Stimulated activated CD8-positive, alpha-beta memory T cell treated with anti-CD3 and anti-CD28 coated beads, Interleukin-4, amount 100 ng/mL, for 4 hours (primary cell): ENCODE measurements around the gene DUSP10.

Source experiments
- DNase-seq, 2 donors: peaks; one replicate each; pipeline ENCODE4 v3.0.0-alpha.2; 2020; ENCODE audit warnings: low read depth in 2 of 2, low spot score in 1 of 2

Gene DUSP10

DNA sequence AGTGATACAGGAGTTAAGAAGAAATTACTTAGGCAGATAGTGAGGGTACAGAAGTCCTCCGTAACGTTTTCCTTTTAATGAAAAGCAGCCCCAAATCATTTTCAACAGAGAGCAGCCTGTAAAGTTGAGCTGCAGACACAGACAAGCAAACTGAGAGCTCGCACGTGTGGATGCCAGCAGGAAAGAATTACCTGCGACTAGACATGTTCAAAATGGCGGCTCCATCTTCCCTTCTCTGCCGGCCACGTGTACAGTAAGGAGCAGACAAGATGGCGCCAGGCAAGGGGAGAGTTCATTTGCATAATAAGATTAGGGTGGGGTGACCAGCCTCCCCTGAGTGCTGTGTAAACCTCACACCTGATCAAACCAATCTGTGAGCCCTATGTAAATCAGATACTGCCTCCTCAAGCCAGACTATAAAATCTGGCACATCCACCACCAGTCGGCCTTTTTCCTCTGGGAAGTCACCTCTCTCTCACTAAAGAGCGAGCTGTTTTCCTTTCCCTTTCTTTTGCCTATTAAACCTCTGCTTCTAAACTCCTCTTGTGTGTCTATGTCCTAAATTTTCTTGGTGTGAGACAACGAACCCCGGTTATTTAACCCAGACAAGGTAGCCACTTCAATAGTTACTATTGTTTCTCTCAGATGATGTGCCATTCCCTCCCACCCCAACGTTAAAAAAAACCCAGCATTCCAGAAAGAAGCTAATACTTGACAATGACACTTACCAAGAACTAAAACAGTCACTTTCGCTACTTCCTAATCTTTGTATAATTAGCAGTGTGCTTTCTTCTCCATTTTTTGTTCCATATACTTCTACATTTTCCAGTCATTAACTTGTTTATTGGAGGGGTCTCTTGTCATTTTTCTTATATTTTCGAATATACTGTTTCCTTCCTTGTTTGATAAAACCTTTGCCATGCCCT is 27.4 kb downstream of the DUSP10 start:
- no peak for DNase-seq

DNA sequence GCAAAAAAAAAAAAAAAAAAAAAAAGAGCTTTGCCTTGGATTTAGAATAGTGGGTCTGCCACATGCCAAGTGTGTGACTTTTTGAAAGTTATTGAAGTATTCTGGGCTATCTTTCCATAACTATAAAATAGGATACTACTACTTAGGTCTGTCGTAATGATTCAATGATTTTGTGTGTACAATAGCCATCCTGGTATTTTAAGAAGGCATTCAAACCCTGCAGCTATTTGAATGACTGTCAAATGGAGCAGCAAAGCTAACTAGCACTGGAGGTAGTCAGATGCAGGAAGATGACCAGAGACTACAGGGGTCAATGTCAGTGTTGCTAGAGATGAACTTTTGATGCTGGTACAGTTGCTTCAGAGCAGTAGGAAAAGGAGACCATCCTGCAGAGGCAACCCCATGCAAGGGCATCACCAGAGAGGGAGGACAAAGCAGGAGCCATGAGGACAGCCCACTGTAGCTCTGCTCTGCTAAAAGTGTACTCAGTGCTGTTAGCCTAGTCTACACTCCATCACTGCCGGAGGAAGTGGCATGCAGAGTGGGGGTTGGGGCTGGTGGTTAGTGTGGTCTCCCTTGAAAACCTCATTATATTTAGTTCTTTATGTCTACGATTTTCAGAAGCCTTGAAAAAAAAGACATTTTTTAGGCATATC is 29.0 kb downstream of the DUSP10 start:
- peak; percentile 57 to 72 for DNase-seq

DNA sequence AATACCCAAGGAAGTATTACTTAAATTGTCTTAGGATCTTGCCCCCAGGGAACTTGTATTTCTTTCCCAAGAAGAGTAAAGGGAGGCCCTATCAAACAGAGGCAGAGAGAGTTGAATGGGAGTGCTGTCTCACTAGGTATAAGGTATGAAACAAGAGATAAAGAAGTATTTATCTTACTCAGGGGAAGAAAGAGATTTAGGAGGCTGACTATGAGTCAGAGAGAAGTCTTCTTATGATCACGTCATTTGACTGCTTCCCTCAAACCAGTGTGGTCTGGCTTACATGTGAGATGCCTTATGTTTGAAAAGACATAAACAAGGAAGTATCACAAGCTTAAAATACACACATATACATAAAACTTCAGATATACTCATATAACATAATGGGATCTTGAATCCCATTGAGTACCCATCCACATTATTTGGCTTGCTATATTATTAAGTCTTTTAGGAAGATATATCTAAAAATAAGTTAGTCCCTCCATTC is 29.6 kb downstream of the DUSP10 start:
- DNase-seq: no peak

DNA sequence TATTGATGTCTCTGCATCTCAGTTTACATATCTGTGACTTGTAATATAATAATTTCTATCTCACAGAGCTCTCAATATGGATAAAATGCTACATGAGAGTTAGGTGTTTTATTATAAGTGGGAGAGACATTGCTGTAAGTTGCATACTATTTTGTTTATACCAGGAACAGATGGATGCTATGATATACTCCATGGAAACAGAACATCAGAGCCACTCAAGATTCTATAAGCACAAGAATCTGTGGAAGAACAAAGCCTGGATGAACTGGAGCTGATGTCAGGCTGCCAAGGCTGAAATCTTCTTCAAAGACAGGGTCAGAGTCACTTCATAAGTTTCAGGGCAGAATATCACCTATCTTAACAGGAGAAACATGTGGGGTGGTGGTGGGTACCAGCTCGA is 30.2 kb downstream of the DUSP10 start:
- no peak for DNase-seq

DNA sequence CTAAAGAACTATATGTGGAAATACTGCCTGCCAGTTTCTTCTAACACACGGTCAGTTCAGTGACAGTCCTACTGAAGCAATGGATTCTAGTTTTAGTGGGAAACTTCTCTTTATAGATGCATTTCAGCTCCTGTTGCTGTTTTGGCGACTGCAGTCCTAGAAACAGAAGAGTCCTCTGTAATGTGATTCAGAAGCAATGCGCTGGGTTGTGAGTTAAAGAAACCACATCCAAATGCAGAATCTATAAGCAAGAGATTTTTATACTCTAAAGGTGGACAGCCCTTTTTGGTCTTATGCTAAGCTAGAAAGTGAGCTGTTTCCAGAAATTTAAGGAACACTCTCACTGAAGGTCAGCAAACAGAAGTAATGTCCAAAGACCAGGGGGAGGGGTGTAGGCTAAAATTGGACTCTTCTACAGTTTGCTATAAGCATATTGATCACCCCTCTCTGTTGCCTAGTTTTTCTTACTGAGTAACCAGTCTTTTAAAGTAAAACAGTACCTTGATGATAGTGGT is 30.8 kb downstream of the DUSP10 start:
- DNase-seq: no peak

DNA sequence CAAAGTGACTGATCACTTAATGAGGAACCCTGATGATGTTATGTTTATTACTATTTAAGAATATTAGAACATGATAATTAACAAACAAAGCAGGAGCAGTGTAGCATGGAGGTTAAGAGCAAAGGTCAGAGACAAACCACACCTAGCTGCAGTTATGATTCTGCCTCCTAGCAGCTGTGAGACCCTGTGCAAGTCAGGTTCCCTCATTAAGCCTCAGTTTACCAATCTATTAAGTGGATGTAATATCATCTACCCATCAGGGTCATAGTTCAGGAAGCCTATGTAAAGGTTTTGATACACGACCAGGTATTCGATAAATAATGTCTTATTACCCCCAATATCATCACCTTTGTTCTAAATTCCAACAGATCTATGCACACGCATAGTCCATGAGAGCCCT is 32.0 kb downstream of the DUSP10 start:
- DNase-seq: no peak

DNA sequence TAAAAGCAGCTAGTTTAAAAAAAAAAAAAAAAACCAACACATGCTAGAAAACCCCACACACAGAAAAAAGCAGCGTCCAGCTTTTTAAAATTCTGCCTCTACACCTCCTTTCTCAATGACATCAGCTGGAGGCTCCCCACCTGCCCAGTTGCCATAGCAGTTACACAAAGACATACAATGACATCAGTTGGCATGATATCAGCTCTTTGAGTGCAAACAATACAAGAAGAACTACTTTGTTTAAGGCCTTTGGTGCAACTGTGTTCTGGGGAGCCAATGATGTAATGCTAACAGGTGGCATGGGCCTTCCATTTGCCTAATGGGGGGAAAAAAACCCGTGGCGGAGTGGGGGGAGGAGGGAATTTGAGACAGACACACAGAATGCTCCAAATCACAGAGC is 32.9 kb downstream of the DUSP10 start:
- no peak for DNase-seq

DNA sequence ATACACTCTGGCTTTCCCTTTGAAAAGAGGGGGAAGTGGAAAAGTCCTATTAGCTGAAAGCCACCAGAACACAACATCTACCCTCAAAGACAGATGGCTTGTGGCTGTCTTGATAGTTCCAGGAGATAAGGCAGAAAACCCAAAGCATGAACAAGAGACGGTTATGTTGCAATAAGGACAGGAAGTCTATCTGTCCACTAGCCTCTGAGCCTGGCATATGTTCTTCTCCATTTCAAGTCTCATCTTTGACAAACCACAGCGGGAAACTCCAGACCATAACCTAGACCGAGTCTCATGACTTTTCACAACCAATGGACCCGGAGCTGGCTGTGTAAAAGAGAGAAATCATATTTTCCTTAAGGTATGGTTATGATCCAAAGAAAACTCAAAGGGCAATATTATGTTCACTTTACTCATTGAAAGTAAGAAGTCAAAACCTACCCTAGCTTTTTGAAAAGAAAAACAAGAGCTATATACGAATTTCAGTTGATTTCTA is 33.8 kb downstream of the DUSP10 start:
- peak; percentile 13 to 21 for DNase-seq

DNA sequence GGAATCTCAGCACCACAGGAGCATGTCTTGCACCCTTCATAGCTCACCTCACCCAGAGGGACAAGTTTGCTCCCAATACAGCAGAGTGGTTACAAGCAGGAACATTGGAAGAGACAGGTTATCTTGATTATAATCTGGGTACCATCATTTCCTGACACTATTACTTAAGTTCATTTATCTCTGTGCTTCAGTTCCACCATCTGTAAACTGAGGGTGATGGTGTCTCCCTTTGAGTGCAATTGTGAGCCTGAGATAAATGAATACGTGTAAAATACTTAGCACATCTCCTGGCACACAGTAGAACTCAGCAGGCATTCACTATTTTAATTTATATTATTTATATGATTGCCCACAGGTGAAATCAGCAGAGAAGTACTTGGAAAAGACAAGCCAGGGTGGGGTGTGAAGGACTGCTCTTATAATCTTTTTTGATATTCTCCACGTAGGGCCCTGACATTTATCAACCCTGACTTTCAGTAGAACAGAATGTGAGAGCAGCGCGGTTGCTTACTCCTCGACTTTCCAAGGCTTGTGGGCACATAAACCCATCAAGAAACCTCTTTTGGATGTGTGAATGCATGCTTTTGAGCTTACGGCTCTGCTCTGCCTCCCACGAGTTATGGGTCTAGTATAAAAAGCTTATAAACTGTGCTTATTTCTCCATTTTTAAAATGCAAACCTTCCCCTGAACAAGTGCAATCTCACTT is 34.9 kb downstream of the DUSP10 start:
- DNase-seq: no peak

DNA sequence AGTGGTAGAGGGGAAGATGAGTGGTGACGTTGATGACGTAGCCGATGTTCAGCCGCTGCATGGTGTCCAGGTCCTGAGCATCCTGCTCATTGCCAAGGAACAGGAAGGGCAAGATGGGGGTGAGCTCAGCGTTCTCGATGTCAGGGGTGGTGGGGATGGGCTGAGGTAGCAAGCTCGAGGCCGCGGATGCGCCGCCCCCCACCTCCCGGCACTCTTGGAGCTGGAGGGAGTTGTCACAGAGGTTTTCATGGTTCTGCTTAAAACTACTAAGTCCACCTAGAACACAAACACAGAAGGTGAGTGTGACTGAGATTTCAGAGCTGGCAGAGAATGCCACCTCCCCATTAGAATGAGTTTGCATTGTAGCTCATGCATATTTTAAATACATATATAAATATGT is 35.7 kb downstream of the DUSP10 start:
- DNase-seq: no peak

DNA sequence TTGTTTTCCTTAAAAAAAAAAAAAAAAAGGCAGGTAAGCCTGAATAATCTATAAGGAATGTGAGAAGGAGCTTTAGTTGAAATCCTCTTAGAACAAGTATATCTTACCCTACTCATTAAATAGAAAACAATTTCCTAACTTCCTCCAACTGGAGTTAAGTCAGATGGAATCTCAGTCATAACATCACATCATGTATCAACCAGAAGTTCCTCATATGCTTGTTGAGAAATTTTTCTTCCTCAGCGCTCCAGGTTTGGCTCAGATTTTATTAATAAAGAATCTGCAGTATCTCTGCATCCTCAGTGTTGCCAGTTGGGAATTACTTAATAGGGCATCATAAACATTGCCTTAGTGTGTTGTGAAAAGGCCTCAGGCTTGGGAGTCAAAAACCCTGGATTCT is 37.6 kb downstream of the DUSP10 start:
- DNase-seq: no peak

DNA sequence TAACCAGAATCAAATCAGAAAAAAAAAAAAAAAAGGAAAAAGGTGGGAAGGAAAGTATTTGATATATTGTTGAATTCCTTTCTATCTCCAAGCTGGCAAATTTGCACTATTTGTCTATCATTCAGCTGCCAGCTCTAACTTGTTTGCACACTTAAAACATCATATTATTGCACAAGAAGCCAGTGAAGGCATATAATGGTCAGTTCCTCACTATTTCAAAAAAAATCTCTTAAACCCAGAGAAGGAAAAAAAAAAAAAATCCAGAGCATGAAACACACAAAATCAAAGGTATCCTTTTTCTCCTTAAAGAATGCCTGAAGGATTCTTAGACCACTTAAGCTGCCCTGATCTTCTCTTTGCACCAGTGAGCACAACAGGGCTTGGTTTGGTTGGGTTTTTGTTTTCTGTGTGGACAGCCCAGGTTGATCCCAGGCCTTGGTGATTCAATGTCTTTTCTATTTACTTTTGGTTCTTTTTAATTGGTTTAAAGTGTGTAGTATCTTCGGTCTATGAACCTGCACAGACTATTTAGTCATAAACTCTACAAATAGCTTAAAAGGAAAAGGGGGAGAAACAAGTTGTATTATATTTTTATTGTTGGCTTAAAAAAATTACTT is 40.2 kb downstream of the DUSP10 start:
- DNase-seq: no peak

DNA sequence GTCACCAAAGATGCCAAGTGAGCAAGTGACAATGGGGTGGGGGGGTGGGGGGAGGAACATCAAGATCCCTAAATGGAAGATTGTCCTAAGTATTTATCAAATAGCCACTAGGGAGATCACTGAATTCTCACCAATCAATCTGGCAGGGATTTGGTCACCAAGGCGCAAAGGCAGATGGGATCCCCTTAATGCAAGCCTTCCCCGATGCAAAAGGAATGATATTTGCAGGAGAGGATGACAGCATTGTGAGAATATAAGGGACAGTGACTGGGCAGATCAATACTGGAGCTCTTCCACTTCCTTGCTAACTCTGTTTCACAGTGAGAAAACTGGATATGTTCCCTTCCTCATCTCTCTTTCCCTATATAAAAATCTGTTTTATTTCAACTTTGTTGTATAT is 40.9 kb downstream of the DUSP10 start:
- no peak for DNase-seq

DNA sequence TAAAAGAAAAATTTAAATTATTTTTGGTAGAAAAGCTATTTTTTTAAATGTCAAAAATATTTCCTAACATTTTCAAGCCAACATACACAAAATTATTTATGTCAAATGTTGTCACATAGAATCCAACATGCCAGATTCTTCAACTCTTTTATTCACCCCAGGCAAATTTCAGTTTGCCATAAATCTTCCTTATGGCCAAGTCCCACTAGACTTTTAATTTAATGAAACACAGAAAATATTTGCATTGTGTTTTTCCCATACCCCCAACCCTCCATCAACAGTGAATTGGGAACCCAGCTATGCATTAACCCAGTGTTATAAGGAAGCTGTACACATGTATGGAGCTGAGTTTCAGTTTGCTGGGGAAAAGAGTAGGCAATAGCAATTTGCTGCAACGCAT is 41.4 kb downstream of the DUSP10 start:
- no peak for DNase-seq

DNA sequence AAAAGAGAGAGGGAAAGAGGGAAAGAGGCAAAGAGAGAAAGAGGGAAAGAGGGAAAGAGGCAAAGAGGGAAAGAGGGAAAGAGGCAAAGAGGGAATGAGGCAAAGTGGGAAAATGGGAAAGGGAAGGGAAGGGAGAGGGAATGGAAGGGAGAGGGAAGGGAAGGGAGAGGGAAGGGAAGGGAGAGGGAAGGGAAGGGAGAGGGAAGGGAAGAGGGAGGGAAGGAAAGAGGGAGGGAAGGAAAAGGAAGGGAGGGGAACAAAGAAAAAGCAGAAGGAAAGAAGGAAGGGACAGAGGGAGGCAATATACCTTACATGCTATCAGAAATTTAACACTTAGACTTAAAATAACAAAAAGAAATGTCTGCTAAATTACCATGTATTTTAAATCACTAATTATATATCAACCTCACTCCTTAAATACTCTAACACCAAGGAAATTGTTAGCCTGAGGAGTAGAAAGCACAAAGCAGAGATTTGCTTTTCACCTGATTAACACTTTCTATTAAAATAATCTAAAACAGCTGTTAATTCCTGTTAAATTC is 41.8 kb downstream of the DUSP10 start:
- DNase-seq: no peak

DNA sequence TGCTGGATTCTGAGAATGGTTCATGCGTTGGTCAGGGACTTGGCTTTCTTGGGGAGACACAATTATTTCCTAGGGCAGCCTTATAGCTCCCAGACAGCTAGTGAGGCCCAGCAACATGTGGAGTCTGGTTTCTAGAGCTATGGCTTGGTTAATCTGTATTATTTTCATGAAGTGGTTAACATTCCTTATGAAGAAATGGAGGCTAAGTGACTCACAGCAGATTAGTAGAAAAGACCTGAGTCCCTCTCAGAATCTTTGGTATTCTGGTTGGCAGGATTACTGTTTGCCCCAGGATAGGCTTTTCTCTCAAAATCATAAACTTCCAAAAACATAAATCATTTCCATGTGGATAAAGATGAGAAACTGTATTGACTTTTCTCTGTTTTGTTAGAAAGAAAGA is 42.3 kb downstream of the DUSP10 start:
- no peak for DNase-seq

DNA sequence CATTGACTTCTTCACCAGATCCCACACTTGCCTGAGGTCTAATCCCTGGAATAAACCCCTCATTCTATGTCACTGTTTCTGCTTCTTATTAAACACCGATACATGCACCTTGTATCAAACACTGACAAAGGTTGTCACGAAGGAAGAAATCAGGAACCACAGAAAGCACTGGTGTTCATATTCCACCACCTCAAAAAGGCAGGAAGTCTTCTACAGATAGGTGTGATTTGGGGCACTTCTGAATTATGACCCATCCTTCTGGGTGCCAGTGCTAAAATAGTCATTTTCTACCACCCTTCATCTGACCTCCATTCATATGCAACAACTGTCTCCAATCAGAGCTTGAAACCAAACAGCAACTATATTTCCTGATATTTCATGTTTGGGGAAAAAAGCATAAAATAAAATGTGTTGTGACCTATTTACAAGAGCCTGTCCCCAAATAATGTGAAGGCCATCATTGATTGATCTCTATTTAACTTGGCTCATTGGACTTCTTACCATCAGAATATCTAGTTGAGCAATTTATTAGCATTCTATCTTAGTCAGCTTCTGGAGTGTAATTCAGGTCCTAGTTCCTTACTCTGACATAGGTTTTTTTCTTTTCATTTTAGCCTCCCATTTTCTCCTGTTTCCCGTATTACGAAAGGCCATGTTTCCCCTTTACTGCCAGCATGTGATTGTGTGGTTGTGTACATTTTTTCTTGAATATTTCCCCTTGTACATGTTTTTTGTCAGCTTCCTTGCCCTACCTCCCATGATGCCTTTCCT is 43.1 kb downstream of the DUSP10 start:
- no peak for DNase-seq

DNA sequence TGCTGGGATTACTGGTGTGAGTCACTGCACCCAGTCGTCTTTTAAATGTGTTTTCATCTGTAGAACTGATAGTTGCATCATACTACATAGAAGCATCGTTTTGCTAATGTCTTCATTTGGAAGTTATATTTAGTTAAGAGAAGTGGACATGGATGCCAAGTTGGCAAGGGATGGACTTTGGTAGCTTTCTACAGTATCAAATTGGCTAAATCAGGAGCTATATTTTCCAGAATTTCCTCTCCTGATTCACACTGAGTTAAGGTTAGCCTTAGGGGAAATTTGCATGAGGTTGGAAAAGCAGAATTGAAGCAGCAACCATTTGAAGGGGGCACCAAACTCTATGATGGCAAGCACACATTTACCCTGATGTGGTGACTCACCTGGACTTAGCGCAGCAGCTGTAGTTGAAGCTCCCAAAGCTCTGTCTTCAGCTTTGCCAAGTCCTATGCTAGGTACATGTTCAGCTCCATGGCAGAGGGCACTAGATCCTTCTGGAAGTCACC is 43.9 kb downstream of the DUSP10 start:
- no peak for DNase-seq

DNA sequence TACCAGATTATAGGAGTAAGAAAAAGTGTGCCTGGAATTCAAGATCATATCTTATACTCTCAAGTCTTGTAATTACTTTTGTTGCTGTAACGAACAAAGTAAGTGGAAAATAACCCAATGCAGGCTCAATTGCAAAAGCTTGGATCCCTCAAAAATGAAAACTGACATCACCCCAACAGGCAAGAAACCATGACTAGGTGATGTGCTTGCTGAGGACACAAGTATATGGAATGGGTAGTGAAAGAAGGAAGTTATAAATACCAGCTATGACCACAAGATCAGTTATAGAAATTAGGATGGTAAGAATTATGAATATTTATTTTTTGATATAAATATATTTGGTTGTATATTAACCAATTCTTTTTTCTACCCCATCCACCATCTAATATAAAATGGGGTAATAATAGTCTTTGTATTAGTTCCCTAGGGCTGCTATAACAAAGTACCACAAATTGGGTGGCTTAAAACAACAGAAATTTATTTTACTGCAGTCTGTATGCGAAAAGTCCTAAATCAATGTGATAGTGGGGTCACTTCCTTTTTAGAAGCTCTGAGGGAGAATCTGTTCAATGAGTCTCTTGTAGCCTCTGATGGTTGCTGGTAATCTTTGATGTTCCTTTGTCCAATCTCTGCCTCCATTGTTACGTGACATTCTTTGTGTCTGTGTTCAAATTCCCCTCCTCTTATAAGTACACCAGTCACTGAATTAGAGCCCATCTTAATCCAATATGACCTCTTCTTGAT is 45.0 kb downstream of the DUSP10 start:
- no peak for DNase-seq
